Gastrocnemius medialis (tissue), 4 donors: ENCODE results near the gene HEY2.

Source experiments
- POLR2A ChIP-seq, 2 donors: fragments of 450-650 bp; IDR thresholded peaks; one replicate each; pipeline ENCODE4 v1.6.1; 2017; ENCODE audit warnings: antibody characterized with exemption in 2 of 2, mild to moderate bottlenecking in 2 of 2, moderate library complexity in 2 of 2
- TF ChIP-seq, protein P1 (sequence below), 5 experiments: fragments of 450-650 bp in 3 of 5; fragments of 200-600 bp in 2 of 5; sonication (generic) in 2 of 5; IDR thresholded peaks in 4 of 5; conservative IDR thresholded peaks in 1 of 5; 1 replicate in 4 of 5; 2 replicates in 1 of 5; pipeline ENCODE4 v1.5.1; 2016 to 2019; ENCODE audit warnings: antibody characterized with exemption in 5 of 5, mild to moderate bottlenecking in 3 of 5, moderate library complexity in 3 of 5

GRCh38 chr6:125764121-125764671 lies 14.8 kb downstream of the HEY2 start:
- TF ChIP-seq, protein P1, sequence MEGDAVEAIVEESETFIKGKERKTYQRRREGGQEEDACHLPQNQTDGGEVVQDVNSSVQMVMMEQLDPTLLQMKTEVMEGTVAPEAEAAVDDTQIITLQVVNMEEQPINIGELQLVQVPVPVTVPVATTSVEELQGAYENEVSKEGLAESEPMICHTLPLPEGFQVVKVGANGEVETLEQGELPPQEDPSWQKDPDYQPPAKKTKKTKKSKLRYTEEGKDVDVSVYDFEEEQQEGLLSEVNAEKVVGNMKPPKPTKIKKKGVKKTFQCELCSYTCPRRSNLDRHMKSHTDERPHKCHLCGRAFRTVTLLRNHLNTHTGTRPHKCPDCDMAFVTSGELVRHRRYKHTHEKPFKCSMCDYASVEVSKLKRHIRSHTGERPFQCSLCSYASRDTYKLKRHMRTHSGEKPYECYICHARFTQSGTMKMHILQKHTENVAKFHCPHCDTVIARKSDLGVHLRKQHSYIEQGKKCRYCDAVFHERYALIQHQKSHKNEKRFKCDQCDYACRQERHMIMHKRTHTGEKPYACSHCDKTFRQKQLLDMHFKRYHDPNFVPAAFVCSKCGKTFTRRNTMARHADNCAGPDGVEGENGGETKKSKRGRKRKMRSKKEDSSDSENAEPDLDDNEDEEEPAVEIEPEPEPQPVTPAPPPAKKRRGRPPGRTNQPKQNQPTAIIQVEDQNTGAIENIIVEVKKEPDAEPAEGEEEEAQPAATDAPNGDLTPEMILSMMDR (IDR thresholded peaks at IDR 0.05 in 4 of 5, conservative IDR thresholded peaks at IDR 0.05 in 1 of 5), result no peak
- TF ChIP-seq POLR2A (IDR thresholded peaks at IDR 0.05), result no peak
